Fibroblast of villous mesenchyme (primary cell): Measurements from ENCODE around the gene GPAT3. TPM values are rescaled to one million over a fixed set of nuclear protein-coding genes. Genes with fewer than 3 reads are reported as not detected.
"Not testable (repeated sequence)": the region's sequence is repeated elsewhere in the genome, so short reads cannot be mapped to it uniquely, and the experiment has no call there.

Experiments used
- DNase-seq: peaks from one replicate; pipeline ENCODE4 v3.0.0-alpha.2; 2010; ENCODE audit warnings: low read depth
- H3K4me3 ChIP-seq: 2 replicates; pipeline ENCODE4 v1.5.1; 2011; ENCODE audit warnings: low read depth, mild to moderate bottlenecking, low read length
- total RNA-seq: library from RNA; depleted of rRNA; stranded (reverse); fragments of >200 nt; gene quantifications from 2 replicates; pipeline ENCODE4 v1.2.3, GENCODE V29; 2012
- TF ChIP-seq, protein P1 (sequence below): IDR thresholded peaks from 2 replicates; pipeline ENCODE4 v1.5.1; 2012; ENCODE audit warnings: low read depth, mild to moderate bottlenecking, low read length; ENCODE audit not compliant: insufficient read depth

Gene GPAT3
- 1.3 and 15.1 TPM in 2 replicates for total RNA-seq

DNA sequence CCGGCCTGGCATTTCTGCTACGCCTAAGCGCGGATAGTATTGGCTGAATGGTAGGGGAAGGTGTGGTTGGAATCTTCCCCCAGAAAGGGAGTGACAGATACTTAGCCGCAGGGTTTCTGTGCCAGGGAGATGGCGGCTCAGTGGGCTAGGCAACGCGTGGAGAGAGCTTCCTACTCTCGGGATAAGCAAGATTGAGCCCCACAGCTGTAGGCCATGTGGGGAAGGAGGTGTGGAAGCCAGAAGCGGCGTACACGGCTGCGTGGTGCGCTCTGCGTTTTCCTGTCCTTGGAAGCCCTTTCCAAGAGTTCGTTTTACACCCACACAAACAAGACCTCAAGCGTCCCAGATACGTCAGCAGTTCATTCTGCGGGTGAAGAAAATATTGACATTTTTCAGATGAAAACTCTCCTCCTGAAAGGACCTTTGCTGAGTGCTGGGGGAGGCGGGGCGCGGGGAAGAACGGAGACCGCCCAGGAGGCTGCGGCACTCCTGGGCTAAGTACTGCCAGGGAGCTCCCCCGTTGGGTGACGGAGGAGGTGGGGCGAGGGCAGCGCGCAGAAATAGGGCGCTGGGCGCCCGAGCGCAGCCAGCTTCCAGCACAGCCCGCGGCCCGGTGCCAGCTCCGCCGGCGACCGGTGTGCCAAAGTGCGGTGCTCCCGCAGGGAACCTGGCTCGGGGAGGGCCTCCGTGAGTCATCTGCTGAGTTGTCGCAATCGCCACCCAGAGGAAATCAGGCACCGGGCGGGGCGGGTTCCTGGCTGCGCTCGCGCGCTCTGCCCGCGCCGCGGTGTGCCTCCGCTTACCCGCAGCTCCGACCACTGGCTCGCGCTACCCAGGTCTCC is at the start of gene GPAT3:
GPAT3 (plus strand) TSS at position 589 of the 842 bp plus-strand sequence. CDS start 515 bp downstream, outside the sequence.
- peak within 1 kb of the TSS; percentile 85 for H3K4me3 ChIP-seq
- DNase-seq: peak; percentile 89
- TF ChIP-seq, protein P1, sequence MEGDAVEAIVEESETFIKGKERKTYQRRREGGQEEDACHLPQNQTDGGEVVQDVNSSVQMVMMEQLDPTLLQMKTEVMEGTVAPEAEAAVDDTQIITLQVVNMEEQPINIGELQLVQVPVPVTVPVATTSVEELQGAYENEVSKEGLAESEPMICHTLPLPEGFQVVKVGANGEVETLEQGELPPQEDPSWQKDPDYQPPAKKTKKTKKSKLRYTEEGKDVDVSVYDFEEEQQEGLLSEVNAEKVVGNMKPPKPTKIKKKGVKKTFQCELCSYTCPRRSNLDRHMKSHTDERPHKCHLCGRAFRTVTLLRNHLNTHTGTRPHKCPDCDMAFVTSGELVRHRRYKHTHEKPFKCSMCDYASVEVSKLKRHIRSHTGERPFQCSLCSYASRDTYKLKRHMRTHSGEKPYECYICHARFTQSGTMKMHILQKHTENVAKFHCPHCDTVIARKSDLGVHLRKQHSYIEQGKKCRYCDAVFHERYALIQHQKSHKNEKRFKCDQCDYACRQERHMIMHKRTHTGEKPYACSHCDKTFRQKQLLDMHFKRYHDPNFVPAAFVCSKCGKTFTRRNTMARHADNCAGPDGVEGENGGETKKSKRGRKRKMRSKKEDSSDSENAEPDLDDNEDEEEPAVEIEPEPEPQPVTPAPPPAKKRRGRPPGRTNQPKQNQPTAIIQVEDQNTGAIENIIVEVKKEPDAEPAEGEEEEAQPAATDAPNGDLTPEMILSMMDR: no peak

DNA sequence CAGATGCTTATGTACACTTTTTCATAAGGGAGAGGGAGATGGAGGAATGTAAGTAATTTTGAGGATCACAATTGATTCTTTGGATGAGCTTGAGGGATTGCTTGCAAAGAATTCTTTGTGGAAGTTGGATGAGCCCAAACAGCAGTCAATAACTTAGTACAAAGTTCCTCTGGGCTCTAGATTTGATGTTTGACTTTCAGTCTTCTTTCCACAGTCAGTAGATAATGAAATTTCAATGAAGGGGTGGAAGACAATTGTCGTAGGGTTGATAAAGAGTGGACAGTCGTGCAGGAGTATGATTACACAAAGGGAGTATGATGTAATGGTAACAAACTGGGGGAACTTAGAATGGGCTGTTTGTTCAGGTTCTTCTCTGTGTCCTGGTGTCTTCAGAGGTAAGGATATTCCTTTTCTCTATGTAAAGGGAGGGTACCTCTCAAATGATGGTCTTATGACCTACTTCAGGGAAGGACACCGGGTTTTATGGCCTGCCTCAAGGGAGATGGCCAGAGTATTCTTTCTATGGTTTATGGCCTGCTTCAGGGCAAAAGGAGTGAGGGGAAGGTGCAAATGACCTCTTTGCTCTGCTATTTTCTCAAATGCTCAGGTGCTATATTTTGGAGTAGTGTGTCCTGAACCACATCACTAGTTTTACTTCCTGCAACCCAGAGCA is 49.3 kb upstream of the GPAT3 start:
- DNase-seq: no peak
- H3K4me3 ChIP-seq: no peak overlapping the region
- TF ChIP-seq, protein P1: no peak

DNA sequence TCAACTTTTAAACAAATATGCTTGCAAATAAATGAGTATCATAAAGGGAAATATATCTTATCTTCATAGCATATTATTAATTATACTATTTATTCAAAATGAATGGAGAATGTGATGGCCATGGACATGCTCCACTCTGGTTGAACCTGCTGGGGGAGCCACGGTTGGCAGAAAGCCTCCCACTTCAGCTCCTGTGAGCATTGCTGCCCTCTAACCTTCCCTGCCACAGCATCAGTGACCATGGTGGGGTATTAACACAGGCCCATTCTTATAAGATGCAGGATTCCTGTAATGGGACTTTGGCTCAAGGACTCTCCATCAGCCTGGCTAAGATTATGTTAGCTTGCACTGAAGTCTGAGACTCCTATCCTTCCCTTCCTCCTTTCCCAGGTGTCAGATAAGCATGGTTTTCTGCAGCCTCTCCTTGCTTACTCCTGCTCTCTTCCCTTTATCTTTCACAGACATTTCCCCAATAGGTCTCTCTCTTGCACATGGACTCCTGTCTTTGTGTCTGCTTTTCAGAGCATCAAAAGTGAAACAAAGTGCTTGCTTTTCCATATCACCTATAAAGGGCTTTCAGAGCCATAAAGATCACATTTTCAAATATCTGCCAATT is 46.1 kb upstream of the GPAT3 start:
- no peak for DNase-seq
- no peak overlapping the region for H3K4me3 ChIP-seq
- TF ChIP-seq, protein P1: no peak

DNA sequence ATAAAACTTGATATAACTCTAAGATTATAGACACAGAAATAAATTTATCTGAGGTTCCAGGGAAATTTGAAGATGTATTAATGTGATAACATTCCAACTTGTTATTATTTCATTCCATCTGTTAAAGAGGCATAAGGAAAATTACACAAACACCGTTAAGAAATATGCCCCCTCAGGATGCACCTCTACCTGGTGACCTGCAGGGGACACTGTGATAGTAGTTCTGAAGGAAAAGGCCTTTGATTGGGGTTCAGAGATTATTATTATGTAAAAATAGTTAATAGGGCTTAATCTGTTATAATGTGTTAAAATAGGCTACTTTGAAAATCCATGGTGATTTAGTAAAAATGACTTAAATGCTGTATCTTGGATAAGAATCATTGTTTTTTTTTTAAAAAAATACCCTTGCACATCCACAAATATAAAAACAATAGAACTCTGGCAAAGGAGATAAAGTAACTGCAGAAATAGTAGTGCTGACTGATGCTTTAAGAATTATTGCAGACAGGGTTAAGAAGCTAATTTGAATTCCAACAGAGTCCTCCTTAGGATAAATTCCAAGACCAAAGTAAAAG is 44.9 kb upstream of the GPAT3 start:
- no peak overlapping the region for H3K4me3 ChIP-seq
- DNase-seq: peak; percentile 41
- TF ChIP-seq, protein P1: peak; percentile 87

DNA sequence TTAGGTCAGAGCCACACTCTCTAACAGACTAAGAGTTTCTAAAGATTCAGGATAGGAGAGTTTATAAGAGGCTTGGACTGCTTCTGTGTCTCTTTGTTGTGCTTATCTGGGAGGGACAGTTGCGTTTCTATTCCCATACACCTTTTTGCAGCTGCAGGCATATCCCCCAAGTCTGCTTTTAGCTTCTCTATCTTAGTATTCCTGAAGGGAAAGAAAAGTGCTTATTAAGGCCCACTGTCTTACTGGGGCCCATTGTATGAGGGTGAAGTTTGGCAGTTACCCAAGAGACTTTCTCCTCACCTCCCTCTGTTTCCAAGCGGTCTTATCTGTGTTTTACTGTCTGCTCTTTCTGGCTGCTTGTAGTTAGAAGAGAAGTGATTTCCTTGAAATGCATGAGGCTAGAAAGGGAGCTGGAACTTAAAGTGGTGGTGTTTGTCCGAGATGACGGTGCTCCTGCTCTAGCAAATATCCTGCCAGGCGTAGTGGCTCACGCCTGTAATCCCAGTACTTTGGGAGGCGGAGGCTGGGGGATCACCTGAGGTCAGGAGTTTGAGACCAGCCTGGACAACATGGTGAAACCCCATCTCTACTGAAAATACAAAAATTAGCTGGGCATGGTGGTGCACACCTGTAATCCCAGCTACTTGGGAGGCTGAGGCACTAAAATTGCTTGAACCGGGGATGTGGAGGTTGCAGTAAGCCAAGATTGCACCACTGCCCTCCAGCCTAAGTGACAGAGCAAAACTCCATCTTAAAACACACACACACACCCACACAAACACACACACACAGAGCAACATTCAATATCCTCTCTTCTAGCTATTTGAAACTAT is 39.6 kb upstream of the GPAT3 start:
- H3K4me3 ChIP-seq, DNase-seq: not testable (repeated sequence)

DNA sequence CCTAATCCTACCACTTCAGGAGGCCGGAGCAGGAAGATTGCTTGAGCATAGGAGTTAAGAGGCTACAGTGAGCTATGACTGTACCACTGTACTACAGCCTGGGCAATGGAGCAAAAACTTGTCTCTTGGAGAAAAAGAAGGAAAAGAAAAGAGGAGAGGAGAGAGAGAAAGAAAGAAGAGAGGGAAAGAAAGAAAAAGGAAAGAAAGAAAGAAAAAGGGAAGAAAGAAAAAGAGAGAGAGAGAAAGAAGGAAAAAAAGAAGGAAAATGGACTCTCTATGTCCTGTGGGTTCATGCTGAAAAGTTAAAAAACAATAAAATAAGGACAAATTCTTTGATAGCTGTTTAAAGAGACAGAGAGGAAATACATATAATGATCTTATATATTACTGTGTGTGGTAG is 37.7 kb upstream of the GPAT3 start:
- DNase-seq: no peak
- H3K4me3 ChIP-seq: no peak overlapping the region
- TF ChIP-seq, protein P1: no peak

DNA sequence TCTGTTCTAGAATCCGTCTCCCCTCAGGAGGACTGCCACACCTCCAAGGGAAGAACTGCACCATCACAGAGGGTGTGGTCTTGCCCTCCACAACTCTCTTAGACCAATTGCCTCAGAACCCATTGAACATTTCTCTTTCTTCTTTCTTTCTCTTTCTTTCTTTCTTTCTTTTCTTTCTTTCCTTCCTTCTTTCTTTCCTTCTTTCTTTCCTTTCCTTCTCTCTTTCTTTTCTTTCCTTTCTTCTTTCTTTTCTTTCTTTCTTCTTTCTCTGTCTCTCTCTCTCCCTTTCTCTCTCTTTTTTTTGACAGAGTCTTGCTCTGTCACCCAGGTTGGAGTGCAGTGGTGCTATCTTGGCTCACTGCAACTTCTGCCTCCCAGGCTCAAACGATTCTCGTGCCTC is 34.2 kb upstream of the GPAT3 start:
- not testable (repeated sequence) for H3K4me3 ChIP-seq, DNase-seq
